ENCODE measurements around the gene DDX24. TPM values are rescaled to one million over a fixed set of nuclear protein-coding genes. Genes with fewer than 3 reads are reported as not detected.

DDX24 gene
- total and polyA plus RNA-seq, 2 of the 8 experiments (the other 6 are each of a cell fraction or from before 2014, with no cell fraction given), result 89.0 to 201 TPM

DNA sequence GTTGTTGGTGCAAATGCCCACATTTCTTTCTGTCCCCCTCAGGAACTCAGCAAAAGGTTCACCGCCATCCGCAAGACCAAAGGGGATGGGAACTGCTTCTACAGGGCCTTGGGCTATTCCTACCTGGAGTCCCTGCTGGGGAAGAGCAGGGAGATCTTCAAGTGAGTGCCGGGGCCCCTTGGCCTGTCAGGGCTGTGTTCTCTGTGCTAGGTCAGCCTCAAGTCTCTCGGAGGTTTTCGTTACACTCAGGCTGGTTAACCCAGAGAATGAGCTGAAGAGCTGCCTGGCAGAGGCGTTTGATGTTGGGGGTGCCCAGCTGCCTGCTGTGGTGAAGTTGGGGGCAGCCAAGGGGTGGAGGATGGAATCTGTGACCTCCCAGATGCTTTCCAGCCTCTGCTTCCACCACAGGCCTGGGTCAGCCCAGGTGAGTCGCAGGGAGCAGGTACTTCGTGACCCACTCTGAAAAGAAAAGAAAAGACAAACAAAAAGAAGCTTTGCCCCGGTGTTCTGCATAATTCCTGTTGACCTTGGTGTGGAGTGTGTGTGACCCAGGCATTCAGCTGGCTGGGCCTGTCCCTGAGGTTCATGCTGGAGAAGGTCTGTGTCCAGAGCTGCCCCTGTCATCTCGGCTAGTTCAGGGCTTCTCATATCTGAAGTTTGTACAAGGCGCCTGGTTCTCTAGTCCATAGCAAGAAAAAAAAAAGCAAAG, 41.9 kb downstream of the DDX24 start:
- Histone ChIP-seq H3K23me2 (ENCODE audit: low read depth, low read length) (no peaks in the 10 kb centered on the region), H3K14ac (ENCODE audit: insufficient read length) (no peak overlapping the region), H3K27me3 (replicated peaks in 1 of 4; ENCODE audit: control insufficient read depth in 3 of 4, extremely low read depth in 1 of 4, insufficient read depth in 3 of 4, low read length in 3 of 4) (no peaks in the 10 kb centered on the region), H3K4ac (replicated peaks; ENCODE audit: insufficient read length, low read depth, low read length) (no peak overlapping the region), H3K79me2 (ENCODE audit: control insufficient read depth in 1 of 2, insufficient read depth in 2 of 2, low read length in 2 of 2) (no peaks in the 10 kb centered on the region), H2BK12ac (ENCODE audit: low read depth, low read length) (no peak overlapping the region), H3K9me3 (ENCODE audit: insufficient read depth in 2 of 2, low read depth in 1 of 2, low read length in 1 of 2) (no peaks in the 10 kb centered on the region), H2BK5ac (ENCODE audit: low read depth, low read length) (no peak overlapping the region), H3K4me2 (ENCODE audit: insufficient read depth in 1 of 2, low read depth in 2 of 2, low read length in 2 of 2) (no peak overlapping the region), H3K79me1 (ENCODE audit: low read depth, low read length) (no peaks in the 10 kb centered on the region), H3K23ac (ENCODE audit: insufficient read length) (no peak overlapping the region), H3K36me3 (ENCODE audit: control insufficient read depth in 2 of 4, insufficient read depth in 4 of 4, low read length in 3 of 4) (peaks cover 0 to 4% (median 1%) of the 10 kb centered on the region in 4 experiments; a peak in 3 of 8 replicates), H4K5ac (ENCODE audit: insufficient read length, low read depth, low read length) (no peak overlapping the region), H3K4me3 (ENCODE audit: extremely low read depth in 1 of 4, insufficient read depth in 2 of 4, low read depth in 3 of 4, low read length in 4 of 4) (no peak overlapping the region), H3K9ac (replicated peaks in 1 of 4; ENCODE audit: extremely low read depth in 1 of 4, low read depth in 3 of 4, low read length in 3 of 4) (no peak overlapping the region), H4K8ac (ENCODE audit: extremely low read depth, insufficient read depth, low read length) (no peak overlapping the region), H3K18ac (ENCODE audit: extremely low read depth, low read length) (no peak overlapping the region), H3K56ac (replicated peaks; ENCODE audit: insufficient read length, low read depth, low read length) (no peak overlapping the region), H3K27ac (ENCODE audit: low read depth, low read length) (no peak overlapping the region), H2BK15ac (ENCODE audit: low read length) (no peak overlapping the region), H2AK5ac (ENCODE audit: low read depth, low read length) (no peak overlapping the region), H4K91ac (replicated peaks; ENCODE audit: insufficient read length, low read length) (no peak overlapping the region), H4K20me1 (replicated peaks in 1 of 2; ENCODE audit: control insufficient read depth in 1 of 2, insufficient read depth in 2 of 2, low read length in 2 of 2) (peaks cover 2 to 7% of the 10 kb centered on the region in 2 experiments), H2BK20ac (ENCODE audit: low read length) (no peak overlapping the region), H3K4me1 (replicated peaks in 1 of 4; ENCODE audit: control insufficient read depth in 3 of 4, insufficient read depth in 4 of 4, low read length in 3 of 4) (peaks cover 0 to 8% (median 0%) of the 10 kb centered on the region in 4 experiments; a peak in 2 of 7 replicates), H2BK120ac (replicated peaks; ENCODE audit: low read depth, low read length) (no peak overlapping the region), H2AFZ (ENCODE audit: low read length) (no peak overlapping the region)
- ChIA-PET CTCF (ENCODE audit: partially characterized antibody) (interaction anchor here (0.6 to 7.2 kb wide), 8 partner anchors 11 to 296 kb away, joined by 3 to 105 read pairs (median 5); partner anchors contain the start of gene IFI27L2), POLR2A (ENCODE audit: partially characterized antibody) (interaction anchor here (0.6 kb wide), 1 partner anchor 26 kb away, joined by 3 read pairs; no protein-coding TSS in a partner anchor)
- no peak for FAIRE-seq
- no peak for DNase-seq (ENCODE audit: low read depth in 1 of 2, low spot score in 2 of 2)
- WGBS, 2 experiments (ENCODE audit: extremely low coverage in 1 of 2, insufficient coverage in 1 of 2, insufficient read length in 1 of 2, insufficient replicate concordance in 2 of 2, low coverage in 1 of 2, low lambda C conversion rate in 2 of 2, missing lambda C conversion rate in 1 of 2), result 90% methylated on average over 11 of the region's 11 CpGs; no CpG with 5 or more reads in 1 of the 2 experiments
- no peak for TF ChIP-seq TAF1 (IDR thresholded peaks at IDR 0.05; ENCODE audit: low read depth, low read length)
- TF ChIP-seq GABPA (IDR thresholded peaks at IDR 0.05; ENCODE audit: borderline replicate concordance, insufficient read depth, low read length), result no peak
- no peak for TF ChIP-seq KDM5A (IDR thresholded peaks at IDR 0.05; ENCODE audit: low read length)
- no peak for TF ChIP-seq RXRA (IDR thresholded peaks at IDR 0.05; ENCODE audit: insufficient read depth, low read depth, low read length)
